SU-DHL-6 (cell line): ENCODE measurements around the gene UBA1.

Source experiments
- CTCF ChIP-seq: fragments of 200-600 bp; sonication (generic); IDR thresholded peaks from one replicate; pipeline ENCODE4 v1.5.1; 2017; ENCODE audit warnings: antibody characterized with exemption, mild to moderate bottlenecking, low read length, moderate library complexity; ENCODE audit not compliant: insufficient read depth, poor library complexity, severe bottlenecking
- EZH2phosphoT487 ChIP-seq: fragments of 200-600 bp; sonication (generic), shearing (Covaris generic); conservative IDR thresholded peaks from 2 replicates; pipeline ENCODE4 v1.6.1; 2018; ENCODE audit warnings: mild to moderate bottlenecking, antibody characterized with exemption, low read length, moderate library complexity, mixed read lengths

GRCh38 chrX:47229427-47229826 lies 35.8 kb downstream of the UBA1 start:
- TF ChIP-seq CTCF (no peak), EZH2phosphoT487 (no peak)
